ENCODE measurements around the gene SKA3. TPM values are rescaled to one million over a fixed set of nuclear protein-coding genes. Genes with fewer than 3 reads are reported as not detected.
"Not testable (repeated sequence)": the region's sequence is repeated elsewhere in the genome, so short reads cannot be mapped to it uniquely, and the experiment has no call there.

SKA3 gene
- total RNA-seq: 2.5 and 3.1 TPM in 2 replicates
- polyA plus RNA-seq (2012): 0.18 TPM

- DNase-seq (ENCODE audit: low read depth): peak; percentile 94
Observed at GRCh38 chr13:21176215-21176981, at the start of gene SKA3, which contains the start of gene MRPL57. SKA3 (minus strand) TSS chr13:21176552; CDS start chr13:21176477, 75 bp downstream. MRPL57 (plus strand) TSS chr13:21176658; CDS start chr13:21176917, 259 bp downstream.

DNA sequence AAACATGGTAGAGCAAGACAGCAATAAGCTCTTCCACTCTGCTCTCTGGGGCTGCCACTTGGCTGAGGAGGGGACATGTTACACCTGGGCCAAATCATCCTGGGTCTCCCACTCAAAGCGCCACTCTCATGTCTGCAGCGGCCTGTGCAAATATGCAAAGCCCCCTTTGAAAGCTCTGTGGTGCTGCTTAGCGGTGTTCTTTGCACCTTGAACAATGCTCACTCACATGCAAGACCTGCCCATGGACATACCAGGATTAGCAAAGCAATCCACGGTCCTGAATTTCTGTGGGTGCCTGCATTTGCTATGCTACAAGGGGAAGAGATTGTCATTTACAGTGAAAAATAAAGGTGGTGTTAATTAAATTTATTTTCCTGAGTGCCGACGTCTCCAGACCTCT, 48.7 kb upstream of the SKA3 start:
- DNase-seq (ENCODE audit: low read depth): no peak

- no peak for DNase-seq (ENCODE audit: low read depth)
Observed at GRCh38 chr13:21221268-21221667, 44.9 kb upstream of the SKA3 start.

GRCh38 chr13:21219716-21220115, 43.4 kb upstream of the SKA3 start:
- DNase-seq (ENCODE audit: low read depth): not testable (repeated sequence)

- DNase-seq (ENCODE audit: low read depth): no peak
Observed at GRCh38 chr13:21219036-21219381, 42.7 kb upstream of the SKA3 start.

DNA sequence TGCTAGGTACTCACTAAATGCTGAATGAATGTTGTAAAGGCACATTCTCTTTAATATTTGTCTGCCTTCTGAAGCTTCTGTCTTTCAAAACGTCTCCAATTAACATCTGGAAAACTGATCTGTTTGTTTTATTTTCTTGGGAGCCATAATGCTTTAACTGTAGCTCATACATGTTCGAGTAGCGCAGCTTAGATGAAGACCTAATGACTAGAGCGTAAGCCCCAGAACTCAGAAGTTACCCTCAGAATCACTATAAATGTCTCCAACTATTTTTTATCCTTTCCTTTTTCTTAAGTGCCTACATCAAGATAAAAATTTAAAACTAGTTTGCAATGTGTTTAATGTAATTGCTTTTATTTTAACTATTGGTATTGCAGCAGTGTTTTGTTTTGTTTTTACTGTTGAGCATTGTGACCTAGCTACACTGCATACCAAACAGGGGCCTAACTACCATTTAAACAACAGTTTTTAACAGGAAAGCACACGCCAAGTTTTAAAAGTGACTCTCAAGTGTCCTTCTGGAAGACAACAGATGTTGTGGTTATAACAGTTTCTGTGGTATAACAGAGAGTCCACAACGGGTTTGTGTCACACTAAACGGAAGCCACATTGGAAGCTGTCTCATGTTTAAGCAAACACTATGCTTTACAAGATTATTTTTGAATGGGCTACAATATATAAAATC, 42.1 kb upstream of the SKA3 start:
- DNase-seq (ENCODE audit: low read depth): peak; percentile 75

DNA sequence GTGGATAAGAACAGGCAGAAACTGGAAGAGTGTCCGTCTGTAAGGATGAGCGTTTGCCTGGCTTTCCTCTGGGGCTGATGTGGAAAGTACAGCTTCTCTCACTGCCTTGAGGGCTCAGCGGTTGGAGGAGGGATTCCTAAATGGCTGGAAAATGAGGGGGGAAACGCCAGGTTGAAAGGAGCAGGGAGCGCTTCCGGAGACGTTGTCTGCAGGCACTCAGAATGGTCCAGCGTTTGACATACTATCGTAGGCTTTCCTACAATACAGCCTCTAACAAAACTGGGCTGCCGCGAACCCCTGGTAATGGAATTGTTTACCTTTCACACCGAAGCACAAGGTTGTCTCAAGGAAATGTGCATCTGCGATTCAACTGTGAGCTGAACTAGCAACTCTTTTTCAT, 40.0 kb upstream of the SKA3 start:
- DNase-seq (ENCODE audit: low read depth): no peak

GRCh38 chr13:21215419-21215818, 39.1 kb upstream of the SKA3 start:
- DNase-seq (ENCODE audit: low read depth): not testable (repeated sequence)

DNA sequence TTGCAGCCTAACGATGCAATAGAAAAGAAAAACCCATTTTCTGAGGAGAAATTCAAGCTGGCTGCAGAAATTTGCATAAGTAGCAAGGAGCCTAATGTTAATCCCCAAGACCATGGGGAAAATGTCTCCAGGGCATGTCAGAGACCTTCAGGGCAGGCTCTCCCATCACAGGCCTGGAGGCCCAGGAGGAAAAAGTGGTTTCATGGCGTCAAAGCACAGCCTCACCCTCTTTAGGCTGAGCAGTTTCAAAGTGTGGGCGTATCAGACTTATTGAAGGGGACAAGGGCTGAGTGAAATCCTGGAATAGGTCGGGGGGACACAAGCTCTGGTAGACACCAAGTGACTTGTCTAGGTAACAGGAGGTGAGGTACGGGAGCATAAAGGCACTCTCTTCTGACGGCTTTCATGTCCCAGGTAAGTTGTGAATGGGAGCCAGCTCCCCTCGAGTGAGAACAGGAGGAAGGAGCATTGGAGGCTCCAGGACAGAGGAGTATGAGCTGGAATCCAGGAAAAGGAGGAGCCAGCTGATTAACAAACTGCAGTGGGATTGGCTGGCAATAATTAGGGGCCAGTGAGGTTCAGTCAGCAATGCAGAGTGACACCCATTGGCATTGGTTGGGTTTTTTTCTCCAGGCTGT, 35.9 kb upstream of the SKA3 start:
- DNase-seq (ENCODE audit: low read depth): no peak

DNA sequence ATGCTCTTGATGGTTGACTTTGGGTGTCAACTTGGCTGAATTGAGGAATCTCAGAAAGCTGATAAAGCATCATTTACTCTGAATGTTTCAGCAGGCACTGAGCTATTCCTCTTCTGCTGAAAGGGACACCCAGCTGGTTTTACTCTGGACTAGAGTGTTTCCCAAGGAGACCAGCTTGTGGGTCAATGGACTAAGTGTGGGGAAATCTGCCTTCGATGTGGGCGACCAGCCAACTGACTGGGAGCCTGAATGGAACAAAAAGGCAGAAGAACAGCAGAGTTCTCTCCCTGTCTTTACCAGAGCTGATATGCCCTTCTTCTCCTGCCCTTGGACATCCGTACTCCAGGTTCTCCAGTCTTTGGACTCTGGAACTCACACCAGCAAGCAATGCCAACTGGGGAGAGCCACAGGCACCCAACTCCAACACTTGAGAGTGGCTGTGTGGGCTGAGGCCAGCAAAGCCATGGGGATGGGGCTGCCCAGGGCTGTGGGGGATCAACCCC, 32.4 kb upstream of the SKA3 start:
- DNase-seq (ENCODE audit: low read depth): no peak

DNA sequence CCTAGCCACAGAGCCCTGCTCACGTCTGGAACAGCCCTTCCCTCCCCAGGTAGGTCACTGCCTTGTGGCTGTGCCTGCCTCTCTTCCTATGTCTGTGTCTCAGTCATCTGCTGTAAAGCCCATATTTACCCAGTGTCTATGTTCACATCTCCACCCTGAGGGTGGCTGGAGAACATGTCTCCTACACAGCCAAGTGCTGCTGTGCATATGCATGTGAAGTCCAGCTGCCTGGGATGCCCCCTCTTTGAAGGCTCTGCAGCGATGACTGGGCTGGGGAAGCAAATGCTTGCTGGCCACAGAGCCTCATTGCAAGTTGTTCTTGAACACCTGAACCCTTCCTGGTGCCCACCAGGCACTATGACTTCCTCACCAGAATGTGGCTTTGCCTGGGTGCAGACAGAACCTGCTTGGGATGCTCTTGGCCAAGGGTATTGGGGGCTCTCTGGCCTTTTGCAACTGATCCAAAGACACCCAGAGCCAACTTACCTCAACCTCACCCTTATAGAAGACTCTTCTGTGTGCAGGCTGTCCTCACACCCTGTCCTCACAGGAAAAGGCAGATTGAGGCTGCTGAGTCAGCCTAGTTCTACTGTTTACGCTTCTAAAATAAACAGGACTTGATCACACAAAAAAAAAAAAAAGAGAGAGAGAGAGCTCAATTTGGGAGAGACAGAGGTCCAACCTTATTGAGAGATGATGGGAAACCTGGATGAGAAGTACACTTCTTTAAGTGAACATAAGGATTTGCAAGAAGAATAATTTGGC, 26.6 kb upstream of the SKA3 start:
- DNase-seq (ENCODE audit: low read depth): no peak

DNA sequence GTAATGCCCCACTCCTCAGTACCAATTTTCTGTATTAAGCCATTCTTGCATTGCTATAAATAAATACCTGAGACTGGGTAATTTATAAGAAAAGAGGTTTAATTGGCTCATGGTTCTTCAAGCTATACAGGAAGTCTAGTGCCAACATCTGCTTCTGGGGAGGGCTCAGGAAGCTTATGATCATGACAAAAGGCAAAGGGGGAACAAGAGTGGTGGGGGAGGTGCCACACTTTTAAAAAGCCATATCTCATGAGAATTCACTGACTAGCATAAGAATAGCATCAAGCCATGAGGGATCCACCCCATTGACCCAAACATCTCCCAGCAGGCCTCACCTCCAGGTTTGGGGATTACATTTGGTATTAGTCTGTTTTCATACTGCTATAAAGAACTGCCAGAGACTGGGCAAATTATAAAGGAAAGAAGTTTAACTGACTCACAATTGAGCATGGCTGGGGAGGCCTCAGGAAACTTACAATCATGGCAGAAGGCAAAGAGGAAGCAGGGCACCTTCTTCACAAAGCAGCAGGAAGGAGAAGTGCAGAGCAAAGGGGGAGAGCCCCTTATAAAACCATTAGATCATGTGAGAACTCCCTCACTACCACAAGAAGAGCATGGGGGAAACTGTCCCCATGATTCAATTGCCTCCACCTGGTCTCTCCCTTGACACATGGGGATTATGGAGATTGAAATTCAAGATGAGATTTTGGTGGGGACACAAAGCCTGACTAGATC, 25.3 kb upstream of the SKA3 start:
- DNase-seq (ENCODE audit: low read depth): not testable (repeated sequence)

GRCh38 chr13:21198391-21198790, 22.0 kb upstream of the SKA3 start:
- not testable (repeated sequence) for DNase-seq (ENCODE audit: low read depth)

- not testable (repeated sequence) for DNase-seq (ENCODE audit: low read depth)
Observed at GRCh38 chr13:21197606-21198225, 21.4 kb upstream of the SKA3 start.

GRCh38 chr13:21194756-21195155, 18.4 kb upstream of the SKA3 start:
- not testable (repeated sequence) for DNase-seq (ENCODE audit: low read depth)

DNA sequence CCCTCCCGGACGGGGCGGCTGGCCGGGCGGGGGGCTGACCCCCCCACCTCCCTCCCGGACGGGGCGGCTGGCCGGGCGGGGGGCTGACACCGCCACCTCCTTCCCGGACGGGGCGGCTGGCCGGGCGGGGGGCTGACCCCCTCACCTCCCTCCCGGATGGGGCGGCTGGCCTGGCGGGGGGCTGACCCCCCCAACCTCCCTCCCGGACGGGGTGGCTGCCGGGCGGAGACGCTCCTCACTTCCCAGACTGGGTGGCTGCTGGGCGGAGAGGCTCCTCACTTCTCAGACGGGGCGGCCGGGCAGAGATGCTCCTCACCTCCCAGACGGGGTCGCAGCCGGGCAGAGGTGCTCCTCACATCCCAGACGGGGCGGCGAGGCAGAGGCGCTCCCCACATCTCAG, 10.1 kb upstream of the SKA3 start:
- not testable (repeated sequence) for DNase-seq (ENCODE audit: low read depth)

GRCh38 chr13:21181671-21182070, 5.3 kb upstream of the SKA3 start:
- DNase-seq (ENCODE audit: low read depth): no peak

- DNase-seq (ENCODE audit: low read depth): no peak
Observed at GRCh38 chr13:21176982-21177284, 581 bp upstream of the SKA3 start.

GRCh38 chr13:21175656-21176214, 617 bp downstream of the SKA3 start:
- no peak for DNase-seq (ENCODE audit: low read depth)

GRCh38 chr13:21173767-21174166, 2.6 kb downstream of the SKA3 start:
- DNase-seq (ENCODE audit: low read depth): peak; percentile 30
